ENCODE data around the gene TLR10. TPM values are rescaled to one million over a fixed set of nuclear protein-coding genes. Genes with fewer than 3 reads are reported as not detected.
A peak's percentile ranks its signal among the peaks of the same experiment; 100 is the strongest.
"Not testable (repeated sequence)": the region's sequence is repeated elsewhere in the genome, so short reads cannot be mapped to it uniquely, and the experiment has no call there.

TLR10 gene, protein sequence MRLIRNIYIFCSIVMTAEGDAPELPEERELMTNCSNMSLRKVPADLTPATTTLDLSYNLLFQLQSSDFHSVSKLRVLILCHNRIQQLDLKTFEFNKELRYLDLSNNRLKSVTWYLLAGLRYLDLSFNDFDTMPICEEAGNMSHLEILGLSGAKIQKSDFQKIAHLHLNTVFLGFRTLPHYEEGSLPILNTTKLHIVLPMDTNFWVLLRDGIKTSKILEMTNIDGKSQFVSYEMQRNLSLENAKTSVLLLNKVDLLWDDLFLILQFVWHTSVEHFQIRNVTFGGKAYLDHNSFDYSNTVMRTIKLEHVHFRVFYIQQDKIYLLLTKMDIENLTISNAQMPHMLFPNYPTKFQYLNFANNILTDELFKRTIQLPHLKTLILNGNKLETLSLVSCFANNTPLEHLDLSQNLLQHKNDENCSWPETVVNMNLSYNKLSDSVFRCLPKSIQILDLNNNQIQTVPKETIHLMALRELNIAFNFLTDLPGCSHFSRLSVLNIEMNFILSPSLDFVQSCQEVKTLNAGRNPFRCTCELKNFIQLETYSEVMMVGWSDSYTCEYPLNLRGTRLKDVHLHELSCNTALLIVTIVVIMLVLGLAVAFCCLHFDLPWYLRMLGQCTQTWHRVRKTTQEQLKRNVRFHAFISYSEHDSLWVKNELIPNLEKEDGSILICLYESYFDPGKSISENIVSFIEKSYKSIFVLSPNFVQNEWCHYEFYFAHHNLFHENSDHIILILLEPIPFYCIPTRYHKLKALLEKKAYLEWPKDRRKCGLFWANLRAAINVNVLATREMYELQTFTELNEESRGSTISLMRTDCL
- not detected in 2 replicates for total RNA-seq (2014; rRNA removed; shearing (Covaris generic))

DNA sequence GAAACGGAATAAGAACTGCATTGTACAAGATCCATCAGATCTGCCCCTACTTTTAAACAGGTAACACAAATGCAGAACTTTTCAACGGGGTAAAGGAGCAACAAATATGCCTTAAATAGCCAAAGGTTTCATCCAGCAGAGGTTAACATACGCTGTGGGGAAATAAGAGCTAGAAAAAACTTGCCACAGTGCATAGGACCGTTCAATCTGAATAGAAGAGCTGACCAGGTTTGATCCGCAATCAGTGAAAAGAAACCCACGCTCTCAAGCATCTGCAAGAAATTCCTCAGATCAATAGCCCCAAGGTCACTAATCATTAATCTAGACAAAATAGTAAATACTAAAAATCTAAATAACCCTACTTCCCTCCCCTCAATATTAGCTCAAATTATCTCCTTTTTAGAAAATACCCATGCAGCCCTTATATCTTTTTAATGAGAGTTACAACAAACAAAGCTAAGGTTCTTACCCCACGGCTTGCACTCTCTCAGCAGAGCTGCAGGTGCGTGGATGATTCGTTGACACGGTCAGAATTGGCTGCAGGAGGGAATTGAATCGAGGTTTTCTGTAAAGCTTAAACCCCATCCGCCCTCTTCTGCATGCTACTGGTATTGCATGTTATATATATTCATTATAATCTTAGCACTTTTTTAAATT is at the start of gene TLR10:
Gene TLR10 (minus strand): TSS at position 539 of the 657 bp plus-strand sequence. CDS start 7,400 bp downstream, outside the sequence.
- peak; percentile 36 for DNase-seq (ENCODE audit: low spot score)

GRCh38 chr4:38832206-38832605 is 49.4 kb upstream of the TLR10 start:
- no peak for DNase-seq (ENCODE audit: low spot score)

- no peak for DNase-seq (ENCODE audit: low spot score)
These were observed 48.9 kb upstream of the TLR10 start for GRCh38 chr4:38831653-38832052.

GRCh38 chr4:38829237-38829636 is 46.4 kb upstream of the TLR10 start:
- no peak for DNase-seq (ENCODE audit: low spot score)

DNA sequence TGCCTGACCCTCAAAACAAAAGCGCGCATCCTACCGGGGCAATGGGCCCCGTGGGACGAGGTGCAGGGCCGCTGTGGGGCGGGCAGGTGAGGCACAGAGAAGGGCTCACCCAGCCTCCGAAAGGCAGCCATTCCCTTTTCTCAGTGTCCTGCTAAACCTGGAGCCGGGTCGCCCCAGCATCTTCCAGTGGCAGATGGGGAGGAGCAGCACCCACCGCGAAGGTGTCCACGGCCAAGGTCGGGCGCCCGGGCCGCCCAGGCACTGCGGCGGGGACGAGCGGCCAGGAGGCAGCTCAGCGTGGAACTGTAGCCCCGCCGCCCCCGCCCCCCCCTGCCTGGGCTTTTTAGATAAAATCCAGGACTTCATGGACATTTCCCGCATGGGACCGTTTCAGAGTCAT is 41.0 kb upstream of the TLR10 start:
- DNase-seq (ENCODE audit: low spot score): no peak

DNA sequence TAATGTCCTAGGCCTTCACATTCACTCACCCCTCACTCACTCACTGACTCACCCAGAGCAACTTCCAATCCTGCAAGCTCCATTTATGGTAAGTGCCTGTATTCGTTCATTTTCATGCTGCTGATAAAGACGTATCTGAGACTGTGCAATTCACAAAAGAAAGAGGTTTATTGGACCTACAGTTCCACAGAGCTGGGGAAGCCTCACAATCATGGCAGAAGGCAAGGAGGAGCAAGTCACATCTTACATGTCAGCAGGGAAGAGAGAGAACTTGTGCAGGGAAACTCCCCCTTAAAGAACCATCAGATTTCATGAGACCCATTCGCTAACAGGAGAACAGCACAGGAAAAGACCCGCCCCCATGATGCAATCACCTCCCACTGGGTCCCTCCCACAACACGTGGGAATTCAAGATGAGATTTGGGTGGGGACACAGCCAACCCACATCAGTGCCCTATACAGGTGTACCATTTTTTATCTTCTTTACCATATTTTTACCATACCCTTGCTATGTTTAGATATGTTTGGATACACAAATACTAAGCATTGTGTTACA is 40.0 kb upstream of the TLR10 start:
- DNase-seq (ENCODE audit: low spot score): no peak

DNA sequence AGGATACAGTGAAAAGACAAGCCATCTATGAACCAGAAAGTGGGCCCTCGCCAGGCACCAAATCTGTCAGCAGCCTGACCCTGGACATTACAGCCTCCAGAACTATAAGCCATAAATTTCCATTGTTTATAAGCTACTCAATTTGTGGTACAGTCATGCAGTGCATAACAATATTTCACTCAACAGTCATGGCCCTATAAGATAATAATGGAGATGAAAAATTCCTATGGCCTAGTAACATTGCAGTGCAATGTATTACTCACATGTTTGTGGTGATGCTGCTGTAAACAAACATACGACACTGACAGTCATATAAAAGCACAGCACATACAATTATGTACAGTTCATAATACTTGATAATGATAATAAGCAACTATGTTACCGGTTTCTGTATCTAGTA is 38.9 kb upstream of the TLR10 start:
- peak; percentile 14 for DNase-seq (ENCODE audit: low spot score)

- no peak for DNase-seq (ENCODE audit: low spot score)
These were observed 37.7 kb upstream of the TLR10 start for GRCh38 chr4:38820329-38821061.

GRCh38 chr4:38819569-38819968 is 36.8 kb upstream of the TLR10 start:
- peak; percentile 73 for DNase-seq (ENCODE audit: low spot score)

GRCh38 chr4:38818441-38818976 is 35.7 kb upstream of the TLR10 start:
- DNase-seq (ENCODE audit: low spot score): no peak

- DNase-seq (ENCODE audit: low spot score): peak; percentile 8
These were observed 33.3 kb upstream of the TLR10 start for GRCh38 chr4:38815885-38816782.

DNA sequence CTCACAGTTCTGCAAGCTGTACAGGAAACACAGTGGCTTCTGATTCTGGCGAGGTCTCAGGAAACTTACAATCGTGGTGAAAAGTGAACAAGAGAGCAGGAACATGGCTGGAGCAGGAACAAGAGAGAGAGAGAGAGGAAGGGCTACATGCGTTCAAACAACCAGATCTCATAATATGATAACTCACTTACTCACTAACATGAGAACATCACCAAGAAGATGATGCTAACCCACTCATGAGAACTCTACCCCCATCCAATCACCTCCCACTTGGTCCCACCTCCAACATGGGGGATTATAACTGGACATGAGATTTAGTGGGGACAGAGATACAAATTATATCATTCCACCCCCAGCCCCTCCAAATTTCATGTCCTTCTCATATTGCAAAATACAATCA is 31.6 kb upstream of the TLR10 start:
- DNase-seq (ENCODE audit: low spot score): no peak

DNA sequence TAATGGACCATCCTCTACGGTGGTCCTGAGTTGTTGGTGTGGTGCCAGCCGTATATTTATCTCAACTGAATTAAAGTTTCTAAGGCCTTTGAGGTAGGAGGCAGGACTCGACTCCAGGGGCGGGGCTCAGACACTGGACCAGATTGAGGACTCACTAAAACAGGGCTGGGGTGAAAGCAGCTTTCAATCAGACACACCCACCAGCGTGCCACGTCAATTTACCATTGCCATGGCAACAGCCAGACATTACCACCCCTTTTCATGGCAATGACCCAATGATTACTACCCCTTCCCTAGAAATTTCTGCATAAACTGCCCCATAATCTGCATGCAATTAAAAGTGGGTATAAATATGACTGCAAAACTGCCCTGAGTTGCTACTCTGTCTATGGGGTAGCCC is 28.5 kb upstream of the TLR10 start:
- no peak for DNase-seq (ENCODE audit: low spot score)

DNA sequence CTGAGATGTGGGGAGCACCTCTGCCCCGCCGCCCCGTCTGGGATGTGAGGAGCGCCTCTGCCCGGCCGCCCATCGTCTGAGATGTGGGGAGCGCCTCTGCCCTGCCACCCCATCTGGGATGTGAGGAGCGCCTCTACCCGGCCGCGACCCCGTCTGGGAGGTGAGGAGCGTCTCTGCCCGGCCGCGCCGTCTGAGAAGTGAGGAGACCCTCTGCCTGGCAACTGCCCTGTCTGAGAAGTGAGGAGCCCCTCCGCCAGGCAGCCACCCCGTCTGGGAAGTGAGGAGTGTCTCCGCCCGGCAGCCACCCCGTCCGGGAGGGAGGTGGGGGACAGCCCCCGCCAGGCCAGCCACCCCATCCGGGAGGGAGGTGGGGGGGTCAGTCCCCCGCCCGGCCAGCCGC is 24.7 kb upstream of the TLR10 start:
- DNase-seq (ENCODE audit: low spot score): not testable (repeated sequence)

- not testable (repeated sequence) for DNase-seq (ENCODE audit: low spot score)
These were observed 23.5 kb upstream of the TLR10 start for GRCh38 chr4:38806251-38806650.

DNA sequence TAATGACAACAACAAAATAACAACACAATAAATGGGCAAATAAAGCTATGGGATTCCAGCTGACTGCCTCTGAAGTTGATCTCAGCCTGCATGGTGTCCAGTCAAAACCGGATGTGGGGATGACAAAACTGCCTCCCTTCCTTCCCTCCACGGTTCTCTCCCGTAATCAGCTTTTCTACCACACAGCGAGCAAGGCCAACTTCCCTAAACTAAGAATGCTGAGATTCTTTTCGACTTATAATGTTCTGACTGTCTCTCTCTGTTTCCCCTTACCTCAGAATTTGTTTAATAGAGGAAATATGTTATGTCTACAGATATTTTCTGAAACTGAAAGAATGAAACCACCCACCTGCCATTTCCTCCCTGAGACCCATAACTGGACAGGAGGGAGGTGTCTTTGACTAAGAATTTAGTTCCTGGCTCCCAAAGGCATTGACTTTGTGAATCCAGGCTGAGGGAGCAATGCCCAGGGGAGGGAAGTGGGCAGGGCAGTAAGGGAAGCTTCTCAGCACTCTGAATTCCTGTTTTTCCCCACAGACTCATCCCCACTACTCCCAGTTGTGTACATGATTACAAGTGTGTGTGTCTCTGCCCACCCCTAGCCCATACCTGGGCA is 22.8 kb upstream of the TLR10 start:
- DNase-seq (ENCODE audit: low spot score): peak; percentile 41

DNA sequence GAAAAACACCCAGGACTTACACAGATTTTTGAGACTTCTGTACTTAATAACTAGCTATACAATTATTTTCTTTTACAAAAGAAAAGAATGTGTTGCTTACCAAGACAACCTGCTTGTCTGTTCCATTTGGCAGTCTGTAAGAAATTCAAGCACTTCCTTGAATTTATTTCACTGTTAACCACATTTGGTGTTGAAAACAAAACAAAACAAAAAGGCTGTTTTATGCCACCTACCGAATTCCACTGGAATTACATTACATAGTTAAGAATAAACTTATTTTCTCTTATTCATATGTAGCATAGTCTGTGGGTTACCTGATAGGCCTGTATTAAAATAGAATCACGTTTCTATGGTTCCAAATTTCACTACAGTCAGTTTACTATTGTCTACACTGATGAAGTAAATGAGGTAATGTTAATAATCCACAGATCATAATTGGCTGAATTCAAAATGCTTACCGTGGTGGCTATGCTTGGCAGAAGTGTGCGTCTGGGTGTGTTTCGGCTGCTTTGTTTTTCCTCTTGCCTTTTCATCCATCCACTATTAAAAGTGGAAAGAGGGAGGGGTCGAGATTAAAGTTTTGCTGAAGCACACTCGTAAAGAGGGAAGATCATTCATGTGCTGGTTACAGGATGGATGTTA is 22.0 kb upstream of the TLR10 start, which contains the start of gene TLR1:
Gene TLR1 (minus strand): TSS at position 138 of the 642 bp plus-strand sequence. CDS start 5,960 bp downstream, outside the sequence.
- DNase-seq (ENCODE audit: low spot score): peak; percentile 40

GRCh38 chr4:38803833-38804653 is 21.3 kb upstream of the TLR10 start:
- DNase-seq (ENCODE audit: low spot score): no peak

All from A172 (cell line).